ENCODE data around the gene MAVS. TPM values are rescaled to one million over a fixed set of nuclear protein-coding genes. Genes with fewer than 3 reads are reported as not detected.

Gene MAVS
- 17.7 TPM for polyA plus RNA-seq (2012; ENCODE audit: insufficient read length, low read depth)

GRCh38 chr20:3846740-3847428 lies at the start of gene MAVS:
MAVS (plus strand) TSS chr20:3846834; CDS start chr20:3854625, 7,791 bp downstream.
- TF ChIP-seq TAF1 (IDR thresholded peaks at IDR 0.05; ENCODE audit: borderline replicate concordance, insufficient read depth, low read length), result peak; percentile 93
- peak; percentile 32 for TF ChIP-seq FOXP2 (optimal IDR thresholded peaks at IDR 0.05; ENCODE audit: borderline replicate concordance, extremely low read depth, extremely low read length, insufficient read depth)
- TF ChIP-seq SIN3A (IDR thresholded peaks at IDR 0.05; ENCODE audit: borderline replicate concordance, insufficient read depth, low read length), result no peak; the same call in 1 of the 2 replicates
- TF ChIP-seq POLR2AphosphoS5 (IDR thresholded peaks at IDR 0.05; ENCODE audit: low read depth, low read length), result peak; percentile 82; the same call in 1 of the 2 replicates
- TF ChIP-seq REST (IDR thresholded peaks at IDR 0.05; ENCODE audit: insufficient read depth in 1 of 2, low read depth in 2 of 2, low read length in 2 of 2), result peak; percentile 0 to 41; a peak in 1 of 4 replicates

GRCh38 chr20:3797226-3797545 lies 49.4 kb upstream of the MAVS start:
- TF ChIP-seq TAF1 (IDR thresholded peaks at IDR 0.05; ENCODE audit: borderline replicate concordance, insufficient read depth, low read length) (no peak), FOXP2 (optimal IDR thresholded peaks at IDR 0.05; ENCODE audit: borderline replicate concordance, extremely low read depth, extremely low read length, insufficient read depth) (no peak), SIN3A (IDR thresholded peaks at IDR 0.05; ENCODE audit: borderline replicate concordance, insufficient read depth, low read length) (no peak), POLR2AphosphoS5 (IDR thresholded peaks at IDR 0.05; ENCODE audit: low read depth, low read length) (no peak), REST (IDR thresholded peaks at IDR 0.05; ENCODE audit: insufficient read depth in 1 of 2, low read depth in 2 of 2, low read length in 2 of 2) (no peak)

GRCh38 chr20:3797592-3798372 lies 48.9 kb upstream of the MAVS start:
- TF ChIP-seq REST (IDR thresholded peaks at IDR 0.05; ENCODE audit: insufficient read depth in 1 of 2, low read depth in 2 of 2, low read length in 2 of 2) (no peak), POLR2AphosphoS5 (IDR thresholded peaks at IDR 0.05; ENCODE audit: low read depth, low read length) (no peak), SIN3A (IDR thresholded peaks at IDR 0.05; ENCODE audit: borderline replicate concordance, insufficient read depth, low read length) (no peak), FOXP2 (optimal IDR thresholded peaks at IDR 0.05; ENCODE audit: borderline replicate concordance, extremely low read depth, extremely low read length, insufficient read depth) (no peak), TAF1 (IDR thresholded peaks at IDR 0.05; ENCODE audit: borderline replicate concordance, insufficient read depth, low read length) (no peak)

GRCh38 chr20:3798373-3798768 lies 48.3 kb upstream of the MAVS start:
- TF ChIP-seq TAF1 (IDR thresholded peaks at IDR 0.05; ENCODE audit: borderline replicate concordance, insufficient read depth, low read length) (no peak), REST (IDR thresholded peaks at IDR 0.05; ENCODE audit: insufficient read depth in 1 of 2, low read depth in 2 of 2, low read length in 2 of 2) (no peak), SIN3A (IDR thresholded peaks at IDR 0.05; ENCODE audit: borderline replicate concordance, insufficient read depth, low read length) (no peak), POLR2AphosphoS5 (IDR thresholded peaks at IDR 0.05; ENCODE audit: low read depth, low read length) (no peak), FOXP2 (optimal IDR thresholded peaks at IDR 0.05; ENCODE audit: borderline replicate concordance, extremely low read depth, extremely low read length, insufficient read depth) (no peak)
